GM18508 (cell line): ENCODE measurements around the gene WFDC11.
"Not testable (repeated sequence)": the region's sequence is repeated elsewhere in the genome, so short reads cannot be mapped to it uniquely, and the experiment has no call there.

Source experiments
- ATAC-seq: cut with Tn5 transposase; IDR thresholded peaks from one replicate; pipeline ENCODE4 v1.9.1; 2021; ENCODE audit warnings: moderate number of reproducible peaks; ENCODE audit not compliant: insufficient read depth, unreplicated experiment

The WFDC11 gene

GRCh38 chr20:45670139-45670538 lies at the start of gene WFDC11:
Gene WFDC11 (minus strand): TSS chr20:45670239. CDS start chr20:45650600, 19,639 bp downstream.
- ATAC-seq = no peak

GRCh38 chr20:45716141-45716688 lies 46.2 kb upstream of the WFDC11 start:
- ATAC-seq = not testable (repeated sequence)

- ATAC-seq = no peak
Observed at GRCh38 chr20:45704969-45705637, 35.1 kb upstream of the WFDC11 start, which contains the start of gene WFDC10B. Gene WFDC10B (minus strand): TSS chr20:45705019. CDS start chr20:45685992, 19,027 bp downstream.

GRCh38 chr20:45701873-45702272 lies 31.8 kb upstream of the WFDC11 start, which contains the start of gene WFDC13:
Gene WFDC13 (plus strand): TSS chr20:45702038. CDS start chr20:45702124, 86 bp downstream.
- ATAC-seq = no peak

GRCh38 chr20:45701104-45701503 lies 31.1 kb upstream of the WFDC11 start:
- ATAC-seq = no peak

- ATAC-seq = no peak
Observed at GRCh38 chr20:45695496-45695895, 25.5 kb upstream of the WFDC11 start.

GRCh38 chr20:45693346-45693745 lies 23.3 kb upstream of the WFDC11 start:
- ATAC-seq = not testable (repeated sequence)

- no peak for ATAC-seq
Observed at GRCh38 chr20:45685896-45686295, 15.9 kb upstream of the WFDC11 start.

- no peak for ATAC-seq
Observed at GRCh38 chr20:45679650-45680049, 9.6 kb upstream of the WFDC11 start.

- ATAC-seq = no peak
Observed at GRCh38 chr20:45672765-45673164, 2.7 kb upstream of the WFDC11 start.

GRCh38 chr20:45657038-45657437 lies 13.0 kb downstream of the WFDC11 start:
- not testable (repeated sequence) for ATAC-seq

- ATAC-seq = not testable (repeated sequence)
Observed at GRCh38 chr20:45651726-45652125, 18.3 kb downstream of the WFDC11 start.

GRCh38 chr20:45649312-45649863 lies 20.7 kb downstream of the WFDC11 start:
- no peak for ATAC-seq

- ATAC-seq = no peak
Observed at GRCh38 chr20:45647441-45648050, 22.5 kb downstream of the WFDC11 start.

- no peak for ATAC-seq
Observed at GRCh38 chr20:45646875-45647274, 23.2 kb downstream of the WFDC11 start.

GRCh38 chr20:45645869-45646268 lies 24.2 kb downstream of the WFDC11 start:
- not testable (repeated sequence) for ATAC-seq

- not testable (repeated sequence) for ATAC-seq
Observed at GRCh38 chr20:45641076-45641475, 29.0 kb downstream of the WFDC11 start.

- no peak for ATAC-seq
Observed at GRCh38 chr20:45639687-45640086, 30.4 kb downstream of the WFDC11 start.

GRCh38 chr20:45636513-45636912 lies 33.5 kb downstream of the WFDC11 start:
- no peak for ATAC-seq

- no peak for ATAC-seq
Observed at GRCh38 chr20:45631184-45631583, 38.9 kb downstream of the WFDC11 start, which contains the start of gene WFDC9. Gene WFDC9 (minus strand): TSS chr20:45631284. CDS start chr20:45610181, 21,103 bp downstream.

- no peak for ATAC-seq
Observed at GRCh38 chr20:45630371-45630770, 39.7 kb downstream of the WFDC11 start.
